22Rv1 (cell line): Measurements from ENCODE around the gene TP53I11.

Experiments
- CTCF ChIP-seq: fragments of 450-650 bp; IDR thresholded peaks from 2 replicates; pipeline ENCODE4 v1.5.1; 2017; ENCODE audit warnings: mild to moderate bottlenecking
- ZFX ChIP-seq: fragments of 450-650 bp; IDR thresholded peaks from 2 replicates; pipeline ENCODE4 v1.6.1; 2017; ENCODE audit warnings: antibody characterized with exemption, borderline replicate concordance

GRCh38 chr11:44930588-44931302, 19.9 kb downstream of the TP53I11 start:
- TF ChIP-seq CTCF (no peak), ZFX (no peak)
